NCI-H524 (cell line): Measurements from ENCODE around the gene GFOD1.

Experiments
- DNase-seq, 2 experiments: peaks; one replicate each; lab custom pipeline; 2025; lab: John Stamatoyannopoulos, UW

Gene GFOD1

GRCh38 chr6:13375360-13375878 lies 112.0 kb downstream of the GFOD1 start:
- no peak for DNase-seq

- no peak for DNase-seq
Measured at GRCh38 chr6:13373919-13374318, 113.5 kb downstream of the GFOD1 start.

DNA sequence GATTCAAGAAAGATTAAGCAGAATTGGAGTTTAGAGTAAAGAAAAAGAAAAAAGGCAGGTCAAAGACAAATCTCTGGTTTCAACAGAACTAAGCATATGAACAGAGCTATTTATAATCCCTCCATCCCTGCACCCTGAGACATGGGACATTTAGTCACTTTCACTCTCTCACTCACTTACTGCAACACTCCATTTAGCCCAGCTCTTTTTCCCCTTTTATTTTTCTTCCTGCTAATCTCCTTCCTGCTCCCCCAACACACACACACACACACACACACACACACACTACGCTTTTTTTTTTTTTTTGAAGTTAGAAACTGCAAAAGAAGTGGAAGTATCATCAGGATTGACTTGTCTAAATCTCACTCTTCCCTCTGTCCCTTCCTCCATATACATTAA lies 113.9 kb downstream of the GFOD1 start:
- no peak for DNase-seq

DNA sequence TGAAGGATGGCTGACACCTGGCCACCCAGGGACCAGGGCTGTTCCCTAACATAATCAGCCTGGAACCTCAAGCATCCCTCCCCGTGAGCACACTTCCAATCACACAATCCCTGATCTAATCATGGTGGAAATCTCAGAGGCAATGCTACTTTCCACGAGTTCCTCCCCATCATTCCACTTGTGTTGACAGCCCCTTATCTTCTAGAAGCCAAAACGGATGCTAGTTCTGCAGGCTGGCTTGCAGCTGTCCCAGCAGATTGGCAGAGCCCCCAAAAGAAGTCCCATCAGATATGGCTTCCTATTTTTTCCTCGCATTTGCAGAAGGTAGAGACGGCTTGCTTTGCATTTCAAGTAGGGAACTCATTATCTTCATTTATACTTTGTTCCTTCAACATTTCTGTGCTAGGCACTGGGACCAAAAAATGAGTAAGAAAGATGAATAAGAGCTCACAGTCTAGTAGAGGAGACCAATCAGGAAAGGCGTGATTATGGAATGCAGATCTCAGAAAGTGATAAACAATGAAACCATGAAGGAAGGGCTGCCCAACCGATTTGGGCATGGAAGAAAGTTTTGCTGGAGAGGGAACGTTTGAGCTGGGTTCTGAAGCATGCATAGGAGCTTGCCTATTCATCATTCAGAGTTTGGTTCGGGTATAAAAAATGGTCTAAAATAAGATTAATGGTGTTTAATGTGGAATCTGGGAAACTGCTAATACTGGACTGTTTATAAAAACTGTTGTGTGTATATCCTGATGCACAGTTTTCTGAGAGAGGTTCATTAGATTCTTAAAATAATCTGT lies 114.5 kb downstream of the GFOD1 start:
- no peak for DNase-seq

- no peak for DNase-seq
Measured at GRCh38 chr6:13372076-13372475, 115.3 kb downstream of the GFOD1 start.

DNA sequence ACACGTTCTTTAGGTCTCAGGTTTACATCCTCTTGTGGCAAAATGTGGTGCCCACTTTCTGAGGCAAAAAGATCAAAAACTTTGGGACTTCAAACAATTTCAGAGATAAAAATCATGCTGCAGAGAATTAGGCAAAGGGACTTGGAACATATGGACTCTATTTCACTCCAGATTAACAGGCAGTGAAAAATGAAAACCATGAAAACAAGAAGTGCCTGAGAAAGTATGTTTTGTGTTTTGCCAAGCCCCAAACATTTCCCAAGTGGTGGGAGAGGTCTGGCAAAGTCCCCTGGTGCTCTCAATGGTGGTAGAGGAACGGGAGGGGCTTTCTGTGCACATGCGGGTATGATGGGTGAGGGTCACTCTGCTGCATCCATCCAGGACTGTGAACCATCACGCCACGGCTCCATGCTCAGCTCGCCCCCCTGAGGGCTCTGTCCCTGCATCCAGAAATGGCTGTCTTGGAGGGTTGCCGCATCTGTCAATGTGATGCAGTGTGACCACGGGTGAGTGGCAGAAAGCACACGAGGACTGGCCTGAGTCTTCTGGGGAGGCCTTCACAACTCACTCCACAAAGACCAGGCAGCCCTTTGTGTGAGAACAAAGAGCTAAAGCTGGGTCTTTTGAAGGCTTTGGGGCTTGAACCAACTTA lies 115.9 kb downstream of the GFOD1 start:
- DNase-seq = no peak

GRCh38 chr6:13370623-13371022 lies 116.8 kb downstream of the GFOD1 start:
- no peak for DNase-seq

GRCh38 chr6:13369591-13369990 lies 117.8 kb downstream of the GFOD1 start:
- DNase-seq = no peak

GRCh38 chr6:13368731-13369115 lies 118.7 kb downstream of the GFOD1 start:
- no peak for DNase-seq

GRCh38 chr6:13368079-13368730 lies 119.2 kb downstream of the GFOD1 start:
- no peak for DNase-seq

DNA sequence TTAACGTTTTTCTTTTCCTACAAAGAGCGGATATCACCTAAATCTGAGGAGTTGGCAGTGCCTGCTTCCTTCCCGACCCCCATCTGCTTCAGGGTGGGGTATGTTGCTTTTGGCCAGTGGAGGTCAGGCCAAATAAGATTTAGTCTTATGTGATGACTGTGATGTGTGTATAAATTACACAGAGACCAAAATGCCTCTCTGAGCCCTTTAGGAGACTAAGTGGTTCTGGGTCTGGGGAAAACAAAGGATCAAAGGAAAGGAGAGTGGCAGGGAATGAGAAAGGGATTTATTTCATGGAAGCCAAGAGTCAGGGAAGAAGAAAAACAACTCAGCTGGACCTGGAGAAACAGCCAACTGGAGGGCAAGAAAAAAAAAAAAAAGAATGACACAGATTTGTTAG lies 120.0 kb downstream of the GFOD1 start:
- DNase-seq = no peak

DNA sequence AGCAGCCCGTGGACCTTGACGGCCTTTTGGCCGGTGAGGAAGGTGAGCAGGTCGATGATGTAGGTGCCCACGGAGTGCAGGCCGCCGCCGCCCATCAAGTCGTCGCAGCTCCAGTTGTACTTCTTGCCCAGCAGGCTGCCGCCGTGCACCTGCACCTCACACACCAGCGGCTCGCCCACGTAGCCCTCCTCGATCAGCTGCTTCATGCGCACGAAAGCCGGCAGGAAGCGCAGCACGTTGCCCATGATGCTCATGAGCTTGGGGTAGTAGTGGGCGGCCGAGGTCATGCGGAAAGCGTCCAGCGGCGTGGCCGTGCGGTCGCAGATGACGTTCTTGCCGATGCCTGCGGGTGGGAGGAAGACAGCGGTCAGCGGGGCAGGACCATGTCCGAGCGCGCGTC lies 122.1 kb downstream of the GFOD1 start:
- DNase-seq = no peak

GRCh38 chr6:13364842-13365241 lies 122.6 kb downstream of the GFOD1 start:
- no peak for DNase-seq

GRCh38 chr6:13362412-13362811 lies 125.0 kb downstream of the GFOD1 start:
- DNase-seq = no peak

GRCh38 chr6:13360671-13361540 lies 126.5 kb downstream of the GFOD1 start:
- DNase-seq = no peak

DNA sequence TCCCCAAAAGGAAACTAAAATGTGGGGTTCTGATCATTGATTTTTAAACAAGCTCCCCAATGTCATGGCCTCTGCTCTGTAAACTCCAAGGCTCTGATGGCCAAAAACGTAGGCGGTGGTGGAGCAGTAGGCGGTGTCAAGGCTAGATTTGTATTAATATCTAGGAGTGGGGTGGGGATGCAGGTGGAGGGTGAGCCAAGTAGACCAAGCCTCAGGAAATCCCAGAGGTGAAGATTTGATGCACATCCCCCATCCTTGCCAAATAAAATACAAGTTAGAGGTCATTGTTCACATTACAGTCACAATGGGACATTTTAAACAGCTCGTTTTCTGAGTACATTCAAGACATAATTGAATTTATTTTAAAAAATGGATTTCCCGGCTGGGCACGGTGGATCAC lies 128.1 kb downstream of the GFOD1 start:
- no peak for DNase-seq

- no peak for DNase-seq
Measured at GRCh38 chr6:13358511-13358910, 128.9 kb downstream of the GFOD1 start.

- peak in 1 of 2 experiments; percentile 23 for DNase-seq
Measured at GRCh38 chr6:13357551-13358075, 129.8 kb downstream of the GFOD1 start.

DNA sequence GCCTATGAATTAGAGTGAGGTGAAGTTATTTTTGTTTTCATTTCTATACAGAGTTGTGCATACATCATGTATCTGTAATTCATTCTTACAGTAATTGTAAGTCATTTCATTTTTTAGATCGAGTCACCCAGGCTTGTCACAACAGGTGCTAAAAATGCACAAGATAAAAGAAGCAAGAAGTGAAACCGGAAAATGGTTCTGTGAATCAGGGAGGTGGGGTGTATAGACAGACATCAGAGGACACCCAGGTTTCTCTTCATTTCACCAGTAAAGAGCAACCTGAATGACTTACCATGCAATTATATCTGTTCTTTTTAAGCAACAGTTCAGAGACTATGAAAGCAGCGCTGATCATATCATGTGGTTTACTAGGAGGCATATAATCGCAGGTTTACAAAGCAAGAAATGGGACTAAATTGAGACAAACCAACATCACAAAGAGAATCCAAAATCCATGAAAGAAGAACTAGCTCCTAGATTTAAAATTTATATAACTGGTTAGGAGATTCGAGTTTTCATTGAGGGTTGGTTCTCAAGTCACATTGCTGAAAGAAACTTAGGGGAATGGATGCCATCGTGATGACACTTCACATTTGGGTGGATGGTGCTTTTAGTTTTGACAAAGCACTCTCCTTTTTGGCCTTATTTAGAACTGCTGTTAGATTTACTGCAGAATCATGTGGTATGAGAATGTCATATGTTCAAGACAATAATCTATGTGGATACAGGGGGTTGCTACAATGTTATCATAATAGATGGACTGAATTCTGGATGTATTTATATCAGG lies 131.2 kb downstream of the GFOD1 start:
- no peak for DNase-seq

DNA sequence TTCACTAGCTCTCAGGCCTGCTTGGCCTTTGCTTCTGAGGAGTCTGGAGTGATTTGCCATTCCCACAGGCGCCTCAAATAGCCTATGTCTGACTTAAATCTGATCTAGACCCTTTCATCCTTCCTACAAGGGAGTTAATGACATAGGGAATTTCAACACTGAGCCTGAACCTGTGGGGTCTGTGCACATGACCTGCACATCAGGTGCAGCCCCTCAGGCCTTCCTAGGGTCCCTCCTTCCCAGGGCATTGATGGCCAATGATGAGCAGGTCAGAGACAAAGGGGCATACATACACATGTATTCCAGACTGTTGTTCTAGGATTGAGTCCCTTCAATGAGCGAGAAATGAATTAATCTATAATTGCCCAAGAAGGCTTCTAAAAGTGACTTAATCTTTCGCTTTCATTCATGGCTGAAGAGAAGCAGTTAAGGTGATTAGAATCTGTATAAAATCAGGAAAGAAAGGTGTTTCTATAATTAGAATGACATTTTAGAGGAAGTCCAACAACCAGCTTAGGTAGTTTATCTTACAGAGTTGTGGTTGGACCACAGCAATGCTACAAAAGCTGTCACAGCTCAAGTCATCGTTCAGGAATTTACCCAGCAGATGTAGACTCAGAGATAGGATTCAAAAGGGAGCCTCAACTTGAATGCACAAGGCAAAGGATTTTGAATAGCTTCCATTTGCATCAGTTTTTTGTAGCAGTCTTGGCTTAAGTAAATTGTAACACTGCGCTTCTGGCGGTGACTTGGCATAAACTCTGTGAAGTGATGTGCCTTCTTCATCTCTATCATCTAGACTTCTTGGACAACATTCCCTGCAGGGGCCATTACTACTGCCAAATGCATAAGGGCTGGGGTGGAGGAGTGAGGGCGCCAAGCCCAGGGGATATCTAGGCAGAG lies 132.1 kb downstream of the GFOD1 start:
- DNase-seq = no peak
